GM12878 (cell line): Measurements from ENCODE around the gene ITFG1. TPM values are rescaled to one million over a fixed set of nuclear protein-coding genes. Genes with fewer than 3 reads are reported as not detected.
A peak's percentile ranks its signal among the peaks of the same experiment; 100 is the strongest.

Source experiments
- BRCA1 ChIP-seq: IDR thresholded peaks from 2 replicates; pipeline ENCODE4 v1.6.1; 2011; ENCODE audit warnings: low read depth, low read length, improper control_type of control experiment
- CBX3 ChIP-seq: fragments of 200-600 bp; sonication (generic); IDR thresholded peaks from 2 replicates; pipeline ENCODE4 v1.6.1; 2016; ENCODE audit warnings: low read depth, borderline replicate concordance
- E4F1 ChIP-seq: fragments of 450-650 bp; IDR thresholded peaks from 2 replicates; pipeline ENCODE4 v1.6.1; 2018; ENCODE audit warnings: borderline replicate concordance, mild to moderate bottlenecking; ENCODE audit not compliant: partially characterized antibody
- EED ChIP-seq: sonication (generic); IDR thresholded peaks from 2 replicates; pipeline ENCODE4 v1.6.1; 2016; ENCODE audit warnings: antibody characterized with exemption, low read depth
- IKZF1 ChIP-seq: fragments of 450-650 bp; conservative IDR thresholded peaks from 2 replicates; pipeline ENCODE4 v1.6.1; 2017; ENCODE audit warnings: antibody characterized with exemption, mild to moderate bottlenecking
- NR2C2 ChIP-seq: IDR thresholded peaks from 2 replicates; pipeline ENCODE4 v1.6.1; 2011; ENCODE audit warnings: borderline replicate concordance, low read depth; ENCODE audit not compliant: control insufficient read depth, insufficient read length
- SUZ12 ChIP-seq: fragments of 200-600 bp; sonication (generic); IDR thresholded peaks from one replicate; pipeline ENCODE4 v1.6.1; 2018; ENCODE audit warnings: antibody characterized with exemption, mild to moderate bottlenecking; ENCODE audit not compliant: unreplicated experiment
- TCF7 ChIP-seq: IDR thresholded peaks from 2 replicates; pipeline ENCODE4 v1.6.1; 2014; ENCODE audit warnings: antibody characterized with exemption, borderline replicate concordance
- ZBTB11 ChIP-seq: fragments of 450-650 bp; formaldehyde crosslinking; IDR thresholded peaks from 2 replicates; pipeline ENCODE4 v1.5.0; 2022; ENCODE audit warnings: mild to moderate bottlenecking, missing genetic modification characterization
- ZNF24 ChIP-seq: fragments of 450-650 bp; IDR thresholded peaks from 2 replicates; pipeline ENCODE4 v1.6.1; 2017; ENCODE audit warnings: antibody characterized with exemption, mild to moderate bottlenecking
- polyA plus RNA-seq, 11 experiments: library from polyadenylated mRNA; depleted of rRNA in 4 of 11; unstranded in 6 of 11; stranded (reverse) in 5 of 11; fragments of >200 nt; fragmentation: Nextera tagmentation in 4 of 11; fragmentation: Illumina TruSeq in 1 of 11; extraction: Ambion mirVana in 4 of 11; extraction: Trizol in 1 of 11; gene quantifications; 1 replicate in 1 of 11; 2 replicates in 10 of 11; pipeline versions ENCODE4 v1.2.1 to v1.2.3, GENCODE V29; 2011 to 2016; ENCODE audit warnings: inconsistent platforms in 2 of 11, missing spikeins in 2 of 11, low read depth in 1 of 11
- total RNA-seq, 4 experiments: library from RNA; depleted of rRNA in 3 of 4; stranded (reverse); fragments of >200 nt in 3 of 4; fragmentation: Illumina TruSeq in 1 of 4; extraction: Trizol in 1 of 4; gene quantifications; 2 replicates each; pipeline versions ENCODE4 v1.2.1 to v1.2.3, GENCODE V29; 2013 to 2021

Gene ITFG1
- total and polyA plus RNA-seq, 10 of the 15 experiments (the other 5 are each of a cell fraction or from before 2014, with no cell fraction given): 9.3 to 56.3 (median 28.6) TPM

- TF ChIP-seq E4F1: no peak
- no peak for TF ChIP-seq TCF7
- TF ChIP-seq ZBTB11 (CRISPR knock-in tag): no peak
- no peak for TF ChIP-seq SUZ12
- TF ChIP-seq IKZF1: peak; percentile 65
- TF ChIP-seq ZNF24: no peak
- no peak for TF ChIP-seq CBX3
- peak; percentile 48; the same call in 1 of the 2 replicates for TF ChIP-seq EED
- TF ChIP-seq BRCA1: no peak
- TF ChIP-seq NR2C2: no peak
These were observed 318.9 kb downstream of the ITFG1 start (continued) for GRCh38 chr16:47141773-47142485.
